GM06990 (cell line): ENCODE results near the gene PMPCB.

ENCODE experiments used
- DNase-seq: peaks from one replicate; pipeline ENCODE4 v3.0.0-alpha.2; 2011; ENCODE audit not compliant: insufficient read length; ENCODE audit errors: extremely low read depth
- H3K27me3 ChIP-seq: replicated peaks from 2 replicates; pipeline ENCODE4 v1.6.0; 2011; ENCODE audit warnings: low read length; ENCODE audit not compliant: control insufficient read depth, insufficient read depth
- H3K36me3 ChIP-seq: 2 replicates; pipeline ENCODE4 v1.5.1; 2011; ENCODE audit warnings: low read length; ENCODE audit not compliant: control insufficient read depth, insufficient read depth
- H3K4me3 ChIP-seq: replicated peaks from 2 replicates; pipeline ENCODE4 v1.5.1; 2011; ENCODE audit warnings: low read depth, mild to moderate bottlenecking, control low read depth, low read length
- CTCF ChIP-seq: IDR thresholded peaks from 2 replicates; pipeline ENCODE4 v1.5.1; 2011; ENCODE audit warnings: low read length, control low read depth, mild to moderate bottlenecking, inconsistent platforms; ENCODE audit not compliant: insufficient read depth, poor library complexity, severe bottlenecking

PMPCB gene

DNA sequence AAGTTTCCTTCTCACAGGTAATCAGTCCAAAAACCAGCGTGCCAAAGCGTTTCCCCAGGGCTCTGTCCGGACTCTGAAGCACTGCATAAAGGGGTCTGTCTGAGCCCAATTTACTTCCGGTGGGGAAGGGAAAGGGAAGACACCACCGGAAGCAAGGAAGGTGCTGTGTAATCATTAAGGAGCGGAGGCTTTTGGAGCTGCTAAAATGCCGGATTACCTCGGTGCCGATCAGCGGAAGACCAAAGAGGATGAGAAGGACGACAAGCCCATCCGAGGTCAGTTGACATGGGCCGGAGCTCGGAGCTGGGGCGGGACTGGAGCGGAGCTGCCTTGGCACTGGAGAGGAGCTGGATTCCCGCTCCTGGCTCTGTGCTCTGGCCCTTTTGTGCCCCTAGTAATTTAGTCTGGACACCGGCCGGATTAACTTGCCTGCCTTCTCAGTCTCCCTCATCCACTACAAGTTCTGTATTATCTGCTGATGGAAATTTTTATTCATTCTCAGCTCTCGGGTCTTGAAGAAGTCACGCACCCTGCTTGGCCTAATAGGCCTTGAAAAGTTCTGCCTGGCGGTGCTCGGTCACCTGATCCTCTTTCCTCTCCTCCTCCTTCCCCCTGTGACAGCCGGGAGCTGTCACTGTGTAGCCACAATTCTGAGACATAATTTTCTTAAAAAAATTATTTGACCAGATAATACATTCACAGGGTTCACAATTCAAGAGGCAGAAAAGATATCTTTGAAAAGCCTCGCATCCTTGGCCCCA lies 50.5 kb downstream of the PMPCB start, which contains the start of gene PSMC2:
TSS of gene PSMC2 (plus strand) at position 137 of the 761 bp plus-strand sequence. CDS start at position 206, 69 bp downstream.
- Histone ChIP-seq H3K4me3 (peak within 1 kb of the TSS; percentile 96), H3K36me3 (peaks cover 2% of the 10 kb centered on the region), H3K27me3 (no peaks in the 10 kb centered on the region)
- peak; percentile 80 for DNase-seq
- TF ChIP-seq CTCF = no peak

DNA sequence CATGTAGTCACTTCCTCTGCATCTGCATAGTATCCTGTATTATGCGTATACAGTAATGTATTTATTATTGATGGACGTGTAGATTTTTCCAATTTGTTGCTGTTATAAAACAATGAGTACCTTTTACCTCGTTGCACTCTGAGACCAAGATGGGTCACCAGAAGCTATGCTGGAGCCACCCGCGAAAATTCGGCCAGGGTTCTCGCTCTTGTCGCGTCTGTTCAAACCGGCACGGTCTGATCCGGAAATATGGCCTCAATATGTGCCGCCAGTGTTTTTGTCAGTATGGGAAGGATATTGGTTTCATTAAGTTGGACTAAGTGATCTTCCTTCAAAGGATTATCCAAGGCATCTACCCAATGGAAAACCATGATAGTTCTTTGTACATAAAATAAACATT lies 51.2 kb downstream of the PMPCB start:
- H3K36me3 ChIP-seq = peaks cover 2% of the 10 kb centered on the region
- no peak for DNase-seq
- TF ChIP-seq CTCF = no peak
- no peaks in the 10 kb centered on the region for H3K27me3 ChIP-seq
- H3K4me3 ChIP-seq = peak overlapping the region; percentile 96

DNA sequence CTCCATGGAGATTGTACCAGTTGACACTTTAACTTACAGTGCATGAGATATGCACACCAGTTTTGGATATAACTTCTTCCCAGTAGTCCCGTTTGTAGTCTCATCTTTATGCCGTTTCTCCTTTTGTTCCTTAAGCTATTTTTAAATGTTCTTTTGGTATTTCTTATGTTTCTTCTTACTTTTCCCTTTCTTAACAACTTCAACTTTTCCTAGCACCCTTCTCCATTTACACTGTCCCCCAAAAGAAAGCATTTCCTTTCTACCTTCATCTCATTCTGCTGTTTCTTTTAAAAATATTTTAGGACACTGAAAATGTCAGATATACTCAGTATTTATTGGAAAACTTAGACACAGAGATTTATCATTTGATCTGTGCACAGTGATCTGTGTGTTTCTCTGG lies 51.7 kb downstream of the PMPCB start:
- no peak for DNase-seq
- Histone ChIP-seq H3K36me3 (peaks cover 2% of the 10 kb centered on the region), H3K4me3 (peak overlapping the region; percentile 96), H3K27me3 (no peaks in the 10 kb centered on the region)
- no peak for TF ChIP-seq CTCF

- Histone ChIP-seq H3K27me3 (no peaks in the 10 kb centered on the region), H3K36me3 (peaks cover 2% of the 10 kb centered on the region), H3K4me3 (peak overlapping the region; percentile 96)
- DNase-seq = no peak
- no peak for TF ChIP-seq CTCF
These were observed 52.6 kb downstream of the PMPCB start for GRCh38 chr7:103349805-103350204.
